Colonic mucosa (tissue), 4 donors: Measurements from ENCODE around the gene TBC1D9. TPM values are rescaled to one million over a fixed set of nuclear protein-coding genes. Genes with fewer than 3 reads are reported as not detected.

Source experiments
- DNase-seq: peaks from one replicate; pipeline ENCODE4 v3.0.0-alpha.2; 2020
- H3K27ac ChIP-seq: fragments of 200-600 bp; one replicate; pipeline ENCODE4 v1.8.0; 2021
- H3K27me3 ChIP-seq: fragments of 200-600 bp; one replicate; pipeline ENCODE4 v1.8.0; 2021
- H3K36me3 ChIP-seq: fragments of 200-600 bp; one replicate; pipeline ENCODE4 v1.8.0; 2021
- H3K4me1 ChIP-seq: fragments of 200-600 bp; one replicate; pipeline ENCODE4 v1.8.0; 2021; ENCODE audit warnings: mild to moderate bottlenecking
- H3K4me3 ChIP-seq: fragments of 200-600 bp; one replicate; pipeline ENCODE4 v1.8.0; 2021
- H3K9ac ChIP-seq, 2 donors: one replicate each; pipeline ENCODE4 v1.7.0; 2013; ENCODE audit warnings: control low read depth in 2 of 2, low read depth in 2 of 2, low read length in 2 of 2
- H3K9me3 ChIP-seq: fragments of 200-600 bp; one replicate; pipeline ENCODE4 v1.8.0; 2021
- CTCF ChIP-seq: fragments of 200-600 bp; IDR thresholded peaks from one replicate; pipeline ENCODE4 v1.8.0; 2022; ENCODE audit warnings: antibody characterized with exemption, mild to moderate bottlenecking
- intact Hi-C: fragments of 100-400 bp; cut with DNase I; formaldehyde crosslinking; loops from one replicate; pipeline ENCODE4 v1.14.1; 2022
- total RNA-seq, 2 donors: library from RNA; stranded (reverse); fragmentation: NEBNext Ultra II Directional in 1 of 2; extraction: Animal tissue kit (Norgen Biotek cat#: 25700) in 1 of 2; gene quantifications; one replicate each; pipeline ENCODE4 v1.2.1, GENCODE V29; 2021
- donor health status: healthy.
- donor health status: DM: no; HTN: no; CAD: no.
- donor health status: DM: no; HTN: no; CAD: no.

Gene TBC1D9
- total RNA-seq, 2 donors from 2014 or later, result 6.8 to 11.6 TPM

GRCh38 chr4:140579278-140579677, 176.9 kb downstream of the TBC1D9 start:
- DNase-seq, result no peak
- H3K27me3 ChIP-seq, result peaks cover 21% of the 10 kb centered on the region

GRCh38 chr4:140575489-140575888, 180.7 kb downstream of the TBC1D9 start:
- intact Hi-C loops, result no loop called here
- TF ChIP-seq CTCF, result no peak
- Histone ChIP-seq H3K9ac (no peak overlapping the region), H3K4me1 (no peaks in the 10 kb centered on the region), H3K27ac (no peak overlapping the region), H3K27me3 (peaks cover 28% of the 10 kb centered on the region), H3K9me3 (no peaks in the 10 kb centered on the region), H3K4me3 (no peak overlapping the region), H3K36me3 (no peaks in the 10 kb centered on the region)
- DNase-seq, result no peak

More at GRCh38 chr4:140579278-140579677, 176.9 kb downstream of the TBC1D9 start:
- H3K27ac ChIP-seq, result no peak overlapping the region
- no peaks in the 10 kb centered on the region for H3K9me3 ChIP-seq
- no peak for TF ChIP-seq CTCF
- H3K4me3 ChIP-seq, result no peak overlapping the region
- no peaks in the 10 kb centered on the region for H3K36me3 ChIP-seq
- intact Hi-C loops, result no loop called here
- no peaks in the 10 kb centered on the region for H3K4me1 ChIP-seq
- H3K9ac ChIP-seq, result no peak overlapping the region

GRCh38 chr4:140571620-140572019, 184.6 kb downstream of the TBC1D9 start:
- Histone ChIP-seq H3K4me1 (peaks cover 3% of the 10 kb centered on the region), H3K9ac (no peak overlapping the region), H3K27me3 (peaks cover 35% of the 10 kb centered on the region), H3K36me3 (no peaks in the 10 kb centered on the region), H3K9me3 (no peaks in the 10 kb centered on the region), H3K4me3 (no peak overlapping the region), H3K27ac (no peak overlapping the region)
- DNase-seq, result no peak
- TF ChIP-seq CTCF, result no peak
- intact Hi-C loops, result no loop called here

Other genes with a start within 250 kb of the TBC1D9 start
- 10 to 100 TPM; 21.3 to 27.8 TPM for gene ELMOD2, start 232.2 kb downstream of the TBC1D9 start, total RNA-seq
- gene UCP1, start 187.4 kb downstream of the TBC1D9 start, total RNA-seq, result not detected